Thyroid gland (tissue), 4 donors: Measurements from ENCODE around the gene CTNNA3.

ENCODE experiments used
- POLR2A ChIP-seq, 2 donors: fragments of 450-650 bp; IDR thresholded peaks; one replicate each; pipeline ENCODE4 v1.6.1; 2017; ENCODE audit warnings: antibody characterized with exemption in 2 of 2, mild to moderate bottlenecking in 2 of 2, moderate library complexity in 1 of 2
- TF ChIP-seq, protein P1 (sequence below), 6 experiments: fragments of 200-600 bp in 3 of 6; fragments of 450-650 bp in 3 of 6; sonication (generic) in 3 of 6; IDR thresholded peaks; one replicate each; pipeline ENCODE4 v1.5.1; 2016 to 2019; ENCODE audit warnings: antibody characterized with exemption in 6 of 6, mild to moderate bottlenecking in 2 of 6, inconsistent platforms in 1 of 6, moderate library complexity in 1 of 6

- TF ChIP-seq, protein P1, sequence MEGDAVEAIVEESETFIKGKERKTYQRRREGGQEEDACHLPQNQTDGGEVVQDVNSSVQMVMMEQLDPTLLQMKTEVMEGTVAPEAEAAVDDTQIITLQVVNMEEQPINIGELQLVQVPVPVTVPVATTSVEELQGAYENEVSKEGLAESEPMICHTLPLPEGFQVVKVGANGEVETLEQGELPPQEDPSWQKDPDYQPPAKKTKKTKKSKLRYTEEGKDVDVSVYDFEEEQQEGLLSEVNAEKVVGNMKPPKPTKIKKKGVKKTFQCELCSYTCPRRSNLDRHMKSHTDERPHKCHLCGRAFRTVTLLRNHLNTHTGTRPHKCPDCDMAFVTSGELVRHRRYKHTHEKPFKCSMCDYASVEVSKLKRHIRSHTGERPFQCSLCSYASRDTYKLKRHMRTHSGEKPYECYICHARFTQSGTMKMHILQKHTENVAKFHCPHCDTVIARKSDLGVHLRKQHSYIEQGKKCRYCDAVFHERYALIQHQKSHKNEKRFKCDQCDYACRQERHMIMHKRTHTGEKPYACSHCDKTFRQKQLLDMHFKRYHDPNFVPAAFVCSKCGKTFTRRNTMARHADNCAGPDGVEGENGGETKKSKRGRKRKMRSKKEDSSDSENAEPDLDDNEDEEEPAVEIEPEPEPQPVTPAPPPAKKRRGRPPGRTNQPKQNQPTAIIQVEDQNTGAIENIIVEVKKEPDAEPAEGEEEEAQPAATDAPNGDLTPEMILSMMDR (IDR thresholded peaks at IDR 0.05), result no peak
- TF ChIP-seq POLR2A (IDR thresholded peaks at IDR 0.05), result no peak
Measured at GRCh38 chr10:66277481-66277880, 1418.5 kb downstream of the CTNNA3 start.
